GM23338 (cell line): ENCODE results near the gene VAT1. TPM values are rescaled to one million over a fixed set of nuclear protein-coding genes. Genes with fewer than 3 reads are reported as not detected.

Experiments used
- ATAC-seq: fragments of 200-7000 bp; cut with Tn5 transposase; 3 replicates; pipeline ENCODE4 v1.9.1; 2020
- DNase-seq: peaks from one replicate; pipeline ENCODE4 v3.0.0-alpha.2; 2015; ENCODE audit warnings: low spot score
- H2AFZ ChIP-seq: fragments of 200-600 bp; sonication (generic); 2 replicates; pipeline ENCODE4 v1.8.0; 2016; ENCODE audit warnings: antibody characterized with exemption, mild to moderate bottlenecking, moderate library complexity
- H3F3A ChIP-seq: fragments of 200-600 bp; sonication (generic); replicated peaks from 2 replicates; pipeline ENCODE4 v1.8.0; 2017; ENCODE audit warnings: antibody characterized with exemption, mixed run types, low read depth
- H3K27ac ChIP-seq: fragments of 200-600 bp; sonication (generic); 2 replicates; pipeline ENCODE4 v1.6.1; 2016; ENCODE audit warnings: low read depth
- H3K27me3 ChIP-seq: fragments of 200-600 bp; sonication (generic); 2 replicates; pipeline ENCODE4 v1.8.0; 2016; ENCODE audit warnings: mild to moderate bottlenecking, mixed run types, moderate library complexity; ENCODE audit not compliant: insufficient read depth
- H3K36me3 ChIP-seq: fragments of 200-600 bp; sonication (generic); 2 replicates; pipeline ENCODE4 v1.8.0; 2016; ENCODE audit warnings: mild to moderate bottlenecking; ENCODE audit not compliant: insufficient read depth
- H3K4me1 ChIP-seq: fragments of 200-600 bp; sonication (generic); 2 replicates; pipeline ENCODE4 v1.8.0; 2016; ENCODE audit warnings: mild to moderate bottlenecking, moderate library complexity; ENCODE audit not compliant: insufficient read depth
- H3K4me2 ChIP-seq: fragments of 200-600 bp; sonication (generic); 2 replicates; pipeline ENCODE4 v1.7.1; 2017; ENCODE audit warnings: mixed run types
- H3K4me3 ChIP-seq: fragments of 200-600 bp; sonication (generic); 2 replicates; pipeline ENCODE4 v1.6.1; 2016; ENCODE audit warnings: mixed run types
- H3K79me2 ChIP-seq: fragments of 200-600 bp; sonication (generic); replicated peaks from 2 replicates; pipeline ENCODE4 v1.8.0; 2017; ENCODE audit warnings: mild to moderate bottlenecking; ENCODE audit not compliant: insufficient read depth
- H3K9me2 ChIP-seq: fragments of 200-600 bp; sonication (generic); 2 replicates; pipeline ENCODE4 v1.8.0; 2017; ENCODE audit not compliant: insufficient read depth
- H4K20me1 ChIP-seq: fragments of 200-600 bp; sonication (generic); replicated peaks from 2 replicates; pipeline ENCODE4 v1.8.0; 2017; ENCODE audit warnings: mild to moderate bottlenecking; ENCODE audit not compliant: insufficient read depth
- H3K27ac Mint-ChIP-seq: 2 replicates; pipeline ENCODE4 v1.8.0; 2020; ENCODE audit warnings: inconsistent platforms, mild to moderate bottlenecking, moderate library complexity, mixed read lengths
- H3K27me3 Mint-ChIP-seq: 3 replicates; pipeline ENCODE4 v1.8.0; 2022; ENCODE audit warnings: low read depth, mild to moderate bottlenecking, moderate library complexity, mixed read lengths, inconsistent platforms; ENCODE audit not compliant: insufficient read depth, poor library complexity
- H3K36me3 Mint-ChIP-seq: 3 replicates; pipeline ENCODE4 v1.8.0; 2021; ENCODE audit warnings: low read depth, mild to moderate bottlenecking, inconsistent platforms, moderate library complexity, mixed read lengths
- H3K4me1 Mint-ChIP-seq: 3 replicates; pipeline ENCODE4 v1.8.0; 2020; ENCODE audit warnings: mild to moderate bottlenecking, inconsistent platforms, mixed read lengths
- H3K4me3 Mint-ChIP-seq: 3 replicates; pipeline ENCODE4 v1.8.0; 2021; ENCODE audit warnings: moderate library complexity, mild to moderate bottlenecking, inconsistent platforms, mixed read lengths
- H3K9me3 Mint-ChIP-seq: 3 replicates; pipeline ENCODE4 v1.8.0; 2020; ENCODE audit warnings: moderate library complexity, mild to moderate bottlenecking, inconsistent platforms, mixed read lengths
- CREB1 ChIP-seq: fragments of 250-450 bp; sonication (Bioruptor Pico); IDR thresholded peaks from 2 replicates; pipeline ENCODE4 v1.5.0; 2020; ENCODE audit warnings: low read depth, mild to moderate bottlenecking, moderate library complexity
- ETS1 ChIP-seq: IDR thresholded peaks from 2 replicates; pipeline ENCODE4 v1.6.1; 2016; ENCODE audit warnings: antibody characterized with exemption
- EZH2 ChIP-seq: fragments of 200-600 bp; sonication (generic); IDR thresholded peaks from one replicate; pipeline ENCODE4 v1.8.0; 2017; ENCODE audit warnings: antibody characterized with exemption, mild to moderate bottlenecking, low read depth; ENCODE audit not compliant: unreplicated experiment
- POLR2AphosphoS5 ChIP-seq: IDR thresholded peaks from 2 replicates; pipeline ENCODE4 v1.6.1; 2016; ENCODE audit warnings: antibody characterized with exemption, low read depth
- REST ChIP-seq: IDR thresholded peaks from one replicate; pipeline ENCODE4 v1.6.1; 2018; ENCODE audit warnings: antibody characterized with exemption; ENCODE audit not compliant: unreplicated experiment
- STAT1 ChIP-seq: IDR thresholded peaks from one replicate; pipeline ENCODE4 v1.6.1; 2016; ENCODE audit warnings: antibody characterized with exemption; ENCODE audit not compliant: unreplicated experiment
- ZNF114 ChIP-seq: fragments of 250-450 bp; sonication (Bioruptor Pico); IDR thresholded peaks from 2 replicates; pipeline ENCODE4 v1.5.0; 2020; ENCODE audit warnings: mild to moderate bottlenecking, moderate library complexity
- ZNF462 ChIP-seq: fragments of 250-450 bp; sonication (Bioruptor Pico); IDR thresholded peaks from 2 replicates; pipeline ENCODE4 v1.5.0; 2020; ENCODE audit warnings: mild to moderate bottlenecking, moderate library complexity
- long read RNA-seq: library from polyadenylated mRNA; unstranded; transcript quantifications from one replicate; pipeline ENCODE4 v2.0.0, GENCODE V29; 2020; ENCODE audit not compliant: unreplicated experiment
- polyA plus RNA-seq: library from polyadenylated mRNA; unstranded; fragments of >200 nt; fragmentation: Nextera tagmentation; extraction: Ambion mirVana; gene quantifications from 2 replicates; pipeline ENCODE4 v1.2.1, GENCODE V29; 2016
- total RNA-seq: library from RNA; depleted of rRNA; stranded (reverse); fragments of >200 nt; shearing (Covaris generic); gene quantifications from 2 replicates; pipeline ENCODE4 v1.2.3, GENCODE V29; 2014; rRNA removed

VAT1 gene
- total RNA-seq (227 and 300 TPM in 2 replicates), polyA plus RNA-seq (233 and 267 TPM in 2 replicates)
- long read RNA-seq, transcript VAT1-201 (6 exons, 2,734 nt): major isoform, 61 of 83 reads
- long read RNA-seq, partial matches to known transcripts: 20 of 83 reads
- long read RNA-seq, other reads (novel, unspliced or antisense): 2 of 83 reads

GRCh38 chr17:43021741-43022512, at the start of gene VAT1:
Gene VAT1 (minus strand): TSS chr17:43022385. CDS start chr17:43022322, 63 bp downstream.
- Mint-ChIP-seq H3K27me3 (peaks cover 19% of the 10 kb centered on the region), H3K27ac (peak within 1 kb of the TSS; percentile 96), H3K9me3 (no peaks in the 10 kb centered on the region), H3K36me3 (peaks cover 27% of the 10 kb centered on the region), H3K4me1 (peaks cover 28% of the 10 kb centered on the region), H3K4me3 (peak within 1 kb of the TSS; percentile 95)
- Histone ChIP-seq H3K27me3 (no peaks in the 10 kb centered on the region), H3K79me2 (peaks cover 46% of the 10 kb centered on the region), H3K36me3 (peaks cover 3% of the 10 kb centered on the region; the same call in 1 of the 2 replicates), H3K27ac (peak within 1 kb of the TSS; percentile 85), H3K4me2 (peak within 1 kb of the TSS; percentile 97), H3K4me1 (peaks cover 31% of the 10 kb centered on the region), H2AFZ (peak within 1 kb of the TSS; percentile 94), H3F3A (peaks cover 19% of the 10 kb centered on the region; the same call in 1 of the 2 replicates), H3K9me2 (no peaks in the 10 kb centered on the region), H3K4me3 (peak within 1 kb of the TSS; percentile 98), H4K20me1 (peaks cover 10% of the 10 kb centered on the region)
- peak; percentile 87 for TF ChIP-seq POLR2AphosphoS5
- no peak for TF ChIP-seq STAT1
- TF ChIP-seq CREB1: peak; percentile 20; the same call in 1 of the 2 replicates
- ATAC-seq (peak; percentile 66), DNase-seq (peak; percentile 92)

- no peak overlapping the region for H3K4me2 ChIP-seq
- no peak overlapping the region for H2AFZ ChIP-seq
- H3K27ac Mint-ChIP-seq: no peak overlapping the region
- no peak overlapping the region for H3K4me3 ChIP-seq
- no peak for ATAC-seq
- no peak overlapping the region for H3K4me3 Mint-ChIP-seq
- H3F3A ChIP-seq: peaks cover 8% of the 10 kb centered on the region; the same call in 1 of the 2 replicates
- H4K20me1 ChIP-seq: no peaks in the 10 kb centered on the region
- H3K27me3 Mint-ChIP-seq: peaks cover 2% of the 10 kb centered on the region
- H3K27me3 ChIP-seq: no peaks in the 10 kb centered on the region
- H3K36me3 Mint-ChIP-seq: peaks cover 35% of the 10 kb centered on the region
- peaks cover 9% of the 10 kb centered on the region for H3K4me1 Mint-ChIP-seq
- H3K9me3 Mint-ChIP-seq: no peaks in the 10 kb centered on the region
- H3K4me1 ChIP-seq: no peaks in the 10 kb centered on the region
- H3K9me2 ChIP-seq: no peaks in the 10 kb centered on the region
- H3K36me3 ChIP-seq: peaks cover 7% of the 10 kb centered on the region
- H3K79me2 ChIP-seq: no peaks in the 10 kb centered on the region
- no peak for DNase-seq
- H3K27ac ChIP-seq: no peak overlapping the region
- TF ChIP-seq STAT1 (no peak), EZH2 (no peak), ETS1 (no peak), ZNF114 (CRISPR knock-in tag) (no peak), REST (no peak), ZNF462 (CRISPR knock-in tag) (no peak)
Observed at GRCh38 chr17:43070872-43071271, 48.7 kb upstream of the VAT1 start.
